Measurements from ENCODE around the gene IL1RAP.

GRCh38 chr3:190504354-190505125 is 9.3 kb upstream of the IL1RAP start:
- TF ChIP-seq, protein P1, sequence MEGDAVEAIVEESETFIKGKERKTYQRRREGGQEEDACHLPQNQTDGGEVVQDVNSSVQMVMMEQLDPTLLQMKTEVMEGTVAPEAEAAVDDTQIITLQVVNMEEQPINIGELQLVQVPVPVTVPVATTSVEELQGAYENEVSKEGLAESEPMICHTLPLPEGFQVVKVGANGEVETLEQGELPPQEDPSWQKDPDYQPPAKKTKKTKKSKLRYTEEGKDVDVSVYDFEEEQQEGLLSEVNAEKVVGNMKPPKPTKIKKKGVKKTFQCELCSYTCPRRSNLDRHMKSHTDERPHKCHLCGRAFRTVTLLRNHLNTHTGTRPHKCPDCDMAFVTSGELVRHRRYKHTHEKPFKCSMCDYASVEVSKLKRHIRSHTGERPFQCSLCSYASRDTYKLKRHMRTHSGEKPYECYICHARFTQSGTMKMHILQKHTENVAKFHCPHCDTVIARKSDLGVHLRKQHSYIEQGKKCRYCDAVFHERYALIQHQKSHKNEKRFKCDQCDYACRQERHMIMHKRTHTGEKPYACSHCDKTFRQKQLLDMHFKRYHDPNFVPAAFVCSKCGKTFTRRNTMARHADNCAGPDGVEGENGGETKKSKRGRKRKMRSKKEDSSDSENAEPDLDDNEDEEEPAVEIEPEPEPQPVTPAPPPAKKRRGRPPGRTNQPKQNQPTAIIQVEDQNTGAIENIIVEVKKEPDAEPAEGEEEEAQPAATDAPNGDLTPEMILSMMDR (IDR thresholded peaks at IDR 0.05), result no peak
- no peak for TF ChIP-seq POLR2A (IDR thresholded peaks at IDR 0.05)
